AG10803 (cell line): ENCODE measurements around the gene RGS4.

Experiments used
- DNase-seq: peaks from one replicate; pipeline ENCODE4 v3.0.0; 2010; ENCODE audit warnings: low read depth
- H3K4me3 ChIP-seq: 2 replicates; pipeline ENCODE4 v1.5.1; 2011; ENCODE audit warnings: mild to moderate bottlenecking, low read length, control low read depth
- TF ChIP-seq, protein P1 (sequence below): conservative IDR thresholded peaks from 2 replicates; pipeline ENCODE4 v1.5.1; 2011; ENCODE audit warnings: mild to moderate bottlenecking, low read length, control low read depth, inconsistent platforms

Gene RGS4

DNA sequence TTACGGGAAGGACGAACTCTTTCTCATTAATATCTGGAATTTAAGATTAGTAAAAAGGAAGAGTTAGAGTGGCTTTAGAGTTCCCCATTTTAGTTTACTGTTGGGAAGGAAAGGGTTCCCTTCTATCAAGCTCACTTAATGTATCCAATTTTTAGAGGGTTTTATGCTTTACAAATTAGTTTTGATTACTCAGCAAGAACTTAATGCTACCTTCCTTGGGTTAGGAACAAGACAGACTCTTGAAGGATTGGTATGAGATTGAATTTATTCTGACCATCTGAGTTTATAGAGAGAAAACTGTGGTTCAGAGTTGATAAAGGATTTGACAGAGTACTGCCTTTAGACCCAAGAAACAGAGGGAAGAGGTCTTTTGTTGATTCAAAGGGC lies 29.5 kb upstream of the RGS4 start:
- H3K4me3 ChIP-seq: no peak overlapping the region
- TF ChIP-seq, protein P1, sequence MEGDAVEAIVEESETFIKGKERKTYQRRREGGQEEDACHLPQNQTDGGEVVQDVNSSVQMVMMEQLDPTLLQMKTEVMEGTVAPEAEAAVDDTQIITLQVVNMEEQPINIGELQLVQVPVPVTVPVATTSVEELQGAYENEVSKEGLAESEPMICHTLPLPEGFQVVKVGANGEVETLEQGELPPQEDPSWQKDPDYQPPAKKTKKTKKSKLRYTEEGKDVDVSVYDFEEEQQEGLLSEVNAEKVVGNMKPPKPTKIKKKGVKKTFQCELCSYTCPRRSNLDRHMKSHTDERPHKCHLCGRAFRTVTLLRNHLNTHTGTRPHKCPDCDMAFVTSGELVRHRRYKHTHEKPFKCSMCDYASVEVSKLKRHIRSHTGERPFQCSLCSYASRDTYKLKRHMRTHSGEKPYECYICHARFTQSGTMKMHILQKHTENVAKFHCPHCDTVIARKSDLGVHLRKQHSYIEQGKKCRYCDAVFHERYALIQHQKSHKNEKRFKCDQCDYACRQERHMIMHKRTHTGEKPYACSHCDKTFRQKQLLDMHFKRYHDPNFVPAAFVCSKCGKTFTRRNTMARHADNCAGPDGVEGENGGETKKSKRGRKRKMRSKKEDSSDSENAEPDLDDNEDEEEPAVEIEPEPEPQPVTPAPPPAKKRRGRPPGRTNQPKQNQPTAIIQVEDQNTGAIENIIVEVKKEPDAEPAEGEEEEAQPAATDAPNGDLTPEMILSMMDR: no peak
- no peak for DNase-seq

DNA sequence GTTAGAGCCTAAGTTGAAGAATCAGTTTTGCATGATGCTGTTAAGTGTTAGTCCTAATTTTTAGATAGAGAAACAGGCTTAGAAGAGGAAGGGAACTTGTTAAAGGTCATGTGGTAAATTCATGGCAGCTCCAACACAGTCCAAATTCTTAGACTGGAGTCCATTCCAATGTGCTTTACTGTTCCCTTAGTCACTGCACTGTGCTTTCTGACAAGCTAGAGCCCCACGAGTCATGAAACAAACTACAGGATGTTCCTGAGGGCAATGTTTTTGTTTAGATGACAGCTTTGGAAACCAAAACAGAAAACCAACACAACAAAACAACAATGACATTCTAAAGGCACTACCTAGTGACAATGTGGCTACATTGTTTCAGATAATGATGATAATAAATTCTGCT lies 23.1 kb upstream of the RGS4 start:
- TF ChIP-seq, protein P1: no peak
- peak; percentile 65 for DNase-seq
- no peak overlapping the region for H3K4me3 ChIP-seq

DNA sequence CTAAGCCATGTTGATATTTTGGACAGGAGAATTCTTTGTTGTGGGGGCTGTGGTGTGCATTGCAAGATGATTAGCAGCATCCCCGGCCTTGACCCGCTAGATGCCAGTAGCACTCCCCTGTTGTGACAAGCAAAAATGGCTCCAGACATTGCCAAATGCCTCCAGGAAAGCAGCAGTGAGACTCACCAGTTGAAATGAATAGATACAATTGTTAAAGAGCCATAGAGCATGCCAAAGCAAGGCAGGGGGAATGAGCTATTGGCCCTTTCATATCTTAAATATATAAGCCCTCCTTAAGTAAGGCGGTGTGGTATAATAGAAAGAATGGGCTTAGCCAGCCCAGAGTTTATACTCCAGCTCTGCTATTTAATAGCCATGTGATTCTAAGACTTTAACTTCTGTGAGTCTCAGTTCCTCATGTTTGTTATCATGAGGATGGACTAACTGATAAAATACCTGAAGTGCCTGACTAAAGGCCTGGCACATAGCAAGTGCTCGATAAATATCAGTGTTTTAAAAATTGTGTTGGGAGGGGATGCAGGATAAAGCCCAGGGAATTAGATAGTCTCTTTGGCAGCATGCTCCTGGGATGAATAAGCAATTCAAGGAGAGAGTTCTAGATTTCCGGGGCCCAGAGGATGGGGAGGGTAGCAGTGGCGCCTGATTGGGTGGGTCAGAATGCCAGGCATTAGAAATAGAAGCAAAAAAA lies 21.1 kb upstream of the RGS4 start:
- DNase-seq: no peak
- TF ChIP-seq, protein P1: no peak
- H3K4me3 ChIP-seq: no peak overlapping the region

DNA sequence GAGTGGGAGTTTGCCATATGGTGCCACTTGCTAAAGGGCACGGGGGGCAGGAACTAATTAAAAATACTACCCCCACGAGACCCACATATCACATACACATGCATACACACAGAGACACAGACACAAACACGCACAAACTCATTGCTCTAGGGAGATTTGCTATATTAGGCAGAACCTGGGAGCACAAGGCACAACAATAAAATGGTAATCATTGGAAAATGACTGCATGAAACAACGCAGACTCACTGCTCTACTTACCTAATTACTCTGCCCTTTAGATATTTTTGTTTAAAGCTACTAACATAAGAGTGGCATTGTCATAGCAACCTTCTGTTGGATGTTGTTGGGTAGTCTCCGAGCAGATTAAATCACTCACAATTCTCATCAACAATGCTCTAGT lies 20.3 kb upstream of the RGS4 start:
- no peak for DNase-seq
- TF ChIP-seq, protein P1: no peak

DNA sequence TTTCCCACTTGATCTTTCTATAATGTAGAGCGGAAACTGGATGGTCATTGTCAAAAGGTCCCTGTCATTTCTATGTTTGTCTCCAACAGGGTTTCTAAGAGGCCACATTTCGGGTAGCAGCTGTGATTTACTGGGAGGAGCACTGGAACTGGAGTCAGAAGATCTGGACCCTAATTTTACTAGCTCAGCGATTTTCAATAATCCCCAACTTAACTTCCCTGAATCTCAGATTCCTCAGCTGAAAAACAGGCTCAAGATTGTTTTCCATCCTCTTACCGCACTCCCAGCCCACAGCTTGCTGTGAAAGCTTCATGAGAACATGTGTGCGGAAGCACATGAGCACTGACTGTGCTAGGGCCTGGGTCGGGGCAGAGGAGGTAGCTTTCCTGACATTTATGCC lies 19.9 kb upstream of the RGS4 start:
- no peak for DNase-seq
- TF ChIP-seq, protein P1: no peak
- H3K4me3 ChIP-seq: no peak overlapping the region

More for the DNA sequence above, 20.3 kb upstream of the RGS4 start:
- no peak overlapping the region for H3K4me3 ChIP-seq

DNA sequence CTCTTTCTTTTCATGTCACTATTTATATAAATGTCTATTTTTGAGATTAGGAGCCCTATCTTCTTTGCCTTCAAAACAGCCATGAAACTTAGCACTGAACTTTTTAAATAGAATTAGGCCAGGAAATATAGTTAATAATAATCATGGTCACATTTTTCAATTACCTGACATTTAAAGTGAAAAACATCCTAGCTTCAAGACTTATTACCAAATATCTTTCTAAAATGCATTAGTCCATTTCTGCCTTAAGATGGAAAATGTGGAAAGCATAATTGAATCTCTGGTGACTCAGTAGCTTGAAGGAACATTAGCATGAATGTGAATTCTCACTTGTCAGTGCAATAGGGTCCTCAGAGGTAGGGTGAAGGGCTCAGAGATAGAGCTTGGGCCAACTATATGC lies 18.7 kb upstream of the RGS4 start:
- TF ChIP-seq, protein P1: no peak

DNA sequence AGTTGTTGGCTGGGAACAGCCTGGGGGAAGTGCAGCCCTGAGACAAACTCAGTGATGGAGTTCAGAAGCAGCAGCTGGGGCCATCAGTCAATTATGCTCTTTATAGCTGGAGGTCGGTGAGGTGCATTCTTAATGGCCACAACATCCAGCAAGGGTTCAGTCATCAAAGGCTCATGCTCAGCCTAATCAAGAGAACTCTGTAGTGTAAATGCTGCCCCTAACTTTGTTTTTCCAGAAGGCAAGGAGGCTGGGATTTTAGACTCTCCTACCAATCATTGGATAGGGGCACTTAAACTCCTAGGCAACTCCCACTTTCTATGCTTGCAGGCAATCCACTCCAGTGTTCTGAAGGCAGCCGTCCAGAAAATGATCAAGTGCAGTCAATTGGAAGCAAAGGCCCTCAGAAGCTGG lies 15.0 kb upstream of the RGS4 start:
- no peak for DNase-seq
- H3K4me3 ChIP-seq: no peak overlapping the region
- TF ChIP-seq, protein P1: no peak

More for the DNA sequence above, 18.7 kb upstream of the RGS4 start:
- DNase-seq: no peak
- no peak overlapping the region for H3K4me3 ChIP-seq
